ENCODE measurements around the gene C4orf50. TPM values are rescaled to one million over a fixed set of nuclear protein-coding genes. Genes with fewer than 3 reads are reported as not detected.

C4orf50 gene
- total and polyA plus RNA-seq, 10 of the 15 experiments (the other 5 are each of a cell fraction or from before 2014, with no cell fraction given), result 0.04 to 0.09 (median 0.05) TPM; not detected in 3

GRCh38 chr4:6063684-6064083, 45.5 kb upstream of the C4orf50 start:
- intact Hi-C loops (cut with micrococcal nuclease; ENCODE audit: unreplicated experiment) (no loop called here), in situ Hi-C loops (cut with MboI) (no loop called here)
- no TSS peak for BruUV-seq (replicated peaks)
- Histone ChIP-seq H3K4me2 (ENCODE audit: control insufficient read depth, insufficient read depth) (no peak overlapping the region), H3K9ac (ENCODE audit: control insufficient read depth, insufficient read depth, low read length) (no peak overlapping the region), H3K27me3 (replicated peaks in 1 of 2; ENCODE audit: control insufficient read depth in 2 of 2, insufficient read depth in 2 of 2, low read length in 1 of 2) (no peaks in the 10 kb centered on the region), H3K36me3 (ENCODE audit: control insufficient read depth in 2 of 2, insufficient read depth in 2 of 2, low read length in 1 of 2) (peaks cover 4 to 10% of the 10 kb centered on the region in 2 experiments; a peak in 3 of 4 replicates), H4K20me1 (ENCODE audit: control insufficient read depth, insufficient read depth) (no peaks in the 10 kb centered on the region), H3K27ac (ENCODE audit: control insufficient read depth, insufficient read depth) (no peak overlapping the region), H3K9me3 (replicated peaks; ENCODE audit: control insufficient read depth, insufficient read depth, low read length) (peaks cover 12% of the 10 kb centered on the region), H3K4me1 (ENCODE audit: control insufficient read depth, insufficient read depth, low read length) (no peaks in the 10 kb centered on the region), H3K79me2 (ENCODE audit: control insufficient read depth, insufficient read depth, low read length) (no peaks in the 10 kb centered on the region), H3K4me3 (no peak overlapping the region), H2AFZ (ENCODE audit: control insufficient read depth, low read depth, low read length) (no peak overlapping the region)
- WGBS (ENCODE audit: insufficient coverage, insufficient replicate concordance, low lambda C conversion rate, missing lambda C conversion rate), result 90% methylated on average over 10 of the region's 10 CpGs
- ChIA-PET CTCF (no interaction called here), POLR2A (no interaction called here), RAD21 (ENCODE audit: unreplicated experiment) (no interaction called here), SMC1A (ENCODE audit: uncharacterized antibody, unreplicated experiment) (no interaction called here)
- ATAC-seq, result no peak
- TF ChIP-seq CBX5 (IDR thresholded peaks at IDR 0.05; ENCODE audit: low read depth) (no peak), SP1 (IDR thresholded peaks at IDR 0.05; ENCODE audit: low read depth, low read length) (no peak), PAX5 (IDR thresholded peaks at IDR 0.05; ENCODE audit: borderline replicate concordance, low read depth, low read length) (no peak), NR2C2 (IDR thresholded peaks at IDR 0.05; ENCODE audit: borderline replicate concordance, control insufficient read depth, insufficient read length, low read depth) (no peak), BRCA1 (IDR thresholded peaks at IDR 0.05; ENCODE audit: low read depth, low read length) (no peak), RUNX3 (IDR thresholded peaks at IDR 0.05; ENCODE audit: low read length) (no peak), SREBF1 (IDR thresholded peaks at IDR 0.05; ENCODE audit: low read length) (no peak), BCL3 (IDR thresholded peaks at IDR 0.05; ENCODE audit: borderline replicate concordance, insufficient read depth, low read depth, low read length, poor library complexity, severe bottlenecking) (no peak), ZBTB33 (IDR thresholded peaks at IDR 0.05) (no peak), TCF12 (IDR thresholded peaks at IDR 0.05; ENCODE audit: low read depth, low read length) (no peak)
- FAIRE-seq, result no peak
- no peak for DNase-seq (ENCODE audit: low read depth, low spot score)

Data from GM12878 (cell line).